Fibroblast of lung (primary cell): ENCODE measurements around the gene GFY. TPM values are rescaled to one million over a fixed set of nuclear protein-coding genes. Genes with fewer than 3 reads are reported as not detected.
A peak's percentile ranks its signal among the peaks of the same experiment; 100 is the strongest.

Experiments
- DNase-seq, 2 donors: peaks; one replicate each; pipeline versions ENCODE4 v3.0.0 to v3.0.0-alpha.2; 2010; ENCODE audit warnings: low read depth in 2 of 2
- H2AFZ ChIP-seq: 2 replicates; pipeline ENCODE4 v1.5.1; 2012; ENCODE audit warnings: low read length, control low read depth, inconsistent platforms
- H3K27ac ChIP-seq: 2 replicates; pipeline ENCODE4 v1.5.1; 2011; ENCODE audit warnings: low read length, control low read depth; ENCODE audit not compliant: insufficient read depth
- H3K27me3 ChIP-seq: 2 replicates; pipeline ENCODE4 v1.5.1; 2011; ENCODE audit warnings: mild to moderate bottlenecking, low read length; ENCODE audit not compliant: control insufficient read depth, insufficient read depth
- H3K36me3 ChIP-seq: 2 replicates; pipeline ENCODE4 v1.5.1; 2011; ENCODE audit warnings: low read length; ENCODE audit not compliant: control insufficient read depth, insufficient read depth
- H3K4me1 ChIP-seq: 2 replicates; pipeline ENCODE4 v1.5.1; 2011; ENCODE audit warnings: low read length; ENCODE audit not compliant: control insufficient read depth, insufficient read depth; ENCODE audit errors: extremely low read depth
- H3K4me2 ChIP-seq: 2 replicates; pipeline ENCODE4 v1.5.1; 2011; ENCODE audit warnings: low read length, control low read depth; ENCODE audit not compliant: insufficient read depth; ENCODE audit errors: extremely low read depth
- H3K4me3 ChIP-seq, 4 experiments: fragments of 200-600 bp in 1 of 4; sonication (generic) in 1 of 4; replicated peaks in 1 of 4; 2 replicates each; pipeline ENCODE4 v1.5.1; 2011 to 2016; ENCODE audit warnings: low read length in 4 of 4, low read depth in 3 of 4, mild to moderate bottlenecking in 3 of 4, control low read depth in 2 of 4, inconsistent platforms in 1 of 4, mixed read lengths in 1 of 4; ENCODE audit not compliant: insufficient read depth in 1 of 4; ENCODE audit errors: control extremely low read depth in 1 of 4
- H3K79me2 ChIP-seq: 2 replicates; pipeline ENCODE4 v1.5.1; 2012; ENCODE audit warnings: mild to moderate bottlenecking, low read length, inconsistent platforms; ENCODE audit not compliant: control insufficient read depth, insufficient read depth
- H3K9ac ChIP-seq: 2 replicates; pipeline ENCODE4 v1.5.1; 2011; ENCODE audit warnings: mild to moderate bottlenecking, low read length, control low read depth; ENCODE audit not compliant: insufficient read depth
- H3K9me3 ChIP-seq: 2 replicates; pipeline ENCODE4 v1.5.1; 2012; ENCODE audit warnings: low read depth, low read length; ENCODE audit not compliant: control insufficient read depth, insufficient read depth
- H4K20me1 ChIP-seq: 2 replicates; pipeline ENCODE4 v1.5.1; 2011; ENCODE audit warnings: low read length; ENCODE audit not compliant: control insufficient read depth, insufficient read depth; ENCODE audit errors: extremely low read depth
- CTCF ChIP-seq, 2 donors: IDR thresholded peaks in 1 of 2; conservative IDR thresholded peaks in 1 of 2; 1 replicate in 1 of 2; 2 replicates in 1 of 2; pipeline ENCODE4 v1.5.1; 2011 to 2012; ENCODE audit warnings: low read length in 2 of 2, control low read depth in 1 of 2, inconsistent platforms in 1 of 2, low read depth in 1 of 2, mild to moderate bottlenecking in 1 of 2
- EZH2 ChIP-seq: IDR thresholded peaks from 2 replicates; pipeline ENCODE4 v1.5.1; 2012; ENCODE audit warnings: low read length, control low read depth, mild to moderate bottlenecking; ENCODE audit errors: missing control alignments
- polyA plus RNA-seq, 2 donors: library from polyadenylated mRNA; depleted of rRNA in 1 of 2; stranded (reverse) in 1 of 2; unstranded in 1 of 2; fragments of >200 nt; gene quantifications; 2 replicates each; pipeline ENCODE4 v1.2.1, GENCODE V29; 2011 to 2012; ENCODE audit warnings: missing spikeins in 1 of 2
- total RNA-seq: library from RNA; depleted of rRNA; stranded (reverse); fragments of >200 nt; gene quantifications from 2 replicates; pipeline ENCODE4 v1.2.1, GENCODE V29; 2014

Gene GFY
- total and polyA plus RNA-seq, 2 donors (not counting 1 experiment from before 2014, with no cell fraction given): not detected

- no peak overlapping the region for H2AFZ ChIP-seq
- no peaks in the 10 kb centered on the region for H3K4me1 ChIP-seq
- no peak overlapping the region for H3K27ac ChIP-seq
- H3K27me3 ChIP-seq: peaks cover 71% of the 10 kb centered on the region
- H3K9me3 ChIP-seq: no peaks in the 10 kb centered on the region
- no peaks in the 10 kb centered on the region for H4K20me1 ChIP-seq
- TF ChIP-seq EZH2 (peak; percentile 65), CTCF (conservative IDR thresholded peaks at IDR 0.05 in 1 of 2, IDR thresholded peaks at IDR 0.05 in 1 of 2; ENCODE audit: low read depth in 1 of 2, low read length in 2 of 2) (no peak)
- no peak for DNase-seq
- no peaks in the 10 kb centered on the region for H3K79me2 ChIP-seq
- no peaks in the 10 kb centered on the region for H3K36me3 ChIP-seq
- no peak overlapping the region for H3K4me2 ChIP-seq
- no peak overlapping the region for H3K9ac ChIP-seq
- H3K4me3 ChIP-seq: no peak overlapping the region
Measured at GRCh38 chr19:49438261-49438660, 13.1 kb downstream of the GFY start.

GRCh38 chr19:49439836-49440235 is 14.6 kb downstream of the GFY start:
- H3K4me2 ChIP-seq: no peak overlapping the region
- no peak overlapping the region for H3K27ac ChIP-seq
- H4K20me1 ChIP-seq: no peaks in the 10 kb centered on the region
- H3K9me3 ChIP-seq: no peaks in the 10 kb centered on the region
- H3K79me2 ChIP-seq: no peaks in the 10 kb centered on the region
- H2AFZ ChIP-seq: no peak overlapping the region
- TF ChIP-seq EZH2 (no peak), CTCF (conservative IDR thresholded peaks at IDR 0.05 in 1 of 2, IDR thresholded peaks at IDR 0.05 in 1 of 2; ENCODE audit: low read depth in 1 of 2, low read length in 2 of 2) (no peak)
- DNase-seq: no peak
- H3K36me3 ChIP-seq: no peaks in the 10 kb centered on the region
- H3K27me3 ChIP-seq: peaks cover 63% of the 10 kb centered on the region
- no peaks in the 10 kb centered on the region for H3K4me1 ChIP-seq
- no peak overlapping the region for H3K4me3 ChIP-seq
- H3K9ac ChIP-seq: no peak overlapping the region

GRCh38 chr19:49440439-49441209 is 15.4 kb downstream of the GFY start:
- Histone ChIP-seq H3K4me1 (no peaks in the 10 kb centered on the region), H3K4me3 (no peak overlapping the region), H3K27me3 (peaks cover 57% of the 10 kb centered on the region), H3K9me3 (no peaks in the 10 kb centered on the region), H4K20me1 (no peaks in the 10 kb centered on the region), H3K27ac (no peak overlapping the region), H3K9ac (no peak overlapping the region), H3K79me2 (no peaks in the 10 kb centered on the region), H3K36me3 (no peaks in the 10 kb centered on the region), H2AFZ (no peak overlapping the region), H3K4me2 (no peak overlapping the region)
- no peak for DNase-seq
- TF ChIP-seq EZH2 (peak; percentile 96), CTCF (conservative IDR thresholded peaks at IDR 0.05 in 1 of 2, IDR thresholded peaks at IDR 0.05 in 1 of 2; ENCODE audit: low read depth in 1 of 2, low read length in 2 of 2) (no peak)
